Rectal smooth muscle tissue (tissue), 1 donor: ENCODE data around the gene KRTAP10-3.
"Not testable (repeated sequence)": the region's sequence is repeated elsewhere in the genome, so short reads cannot be mapped to it uniquely, and the experiment has no call there.

Experiments
- H3K27ac ChIP-seq: one replicate; pipeline ENCODE4 v1.7.0; 2013; ENCODE audit warnings: low read depth, low read length, inconsistent platforms
- H3K27me3 ChIP-seq: one replicate; pipeline ENCODE4 v1.7.0; 2013; ENCODE audit warnings: low read length; ENCODE audit not compliant: control insufficient read depth, insufficient read depth
- H3K36me3 ChIP-seq: one replicate; pipeline ENCODE4 v1.7.0; 2013; ENCODE audit warnings: low read length; ENCODE audit not compliant: control insufficient read depth, insufficient read depth
- H3K4me1 ChIP-seq: one replicate; pipeline ENCODE4 v1.7.0; 2013; ENCODE audit warnings: low read length; ENCODE audit not compliant: control insufficient read depth, insufficient read depth
- H3K4me3 ChIP-seq: one replicate; pipeline ENCODE4 v1.7.0; 2013; ENCODE audit warnings: low read length
- H3K9ac ChIP-seq: one replicate; pipeline ENCODE4 v1.7.0; 2013; ENCODE audit warnings: low read length

The KRTAP10-3 gene

DNA sequence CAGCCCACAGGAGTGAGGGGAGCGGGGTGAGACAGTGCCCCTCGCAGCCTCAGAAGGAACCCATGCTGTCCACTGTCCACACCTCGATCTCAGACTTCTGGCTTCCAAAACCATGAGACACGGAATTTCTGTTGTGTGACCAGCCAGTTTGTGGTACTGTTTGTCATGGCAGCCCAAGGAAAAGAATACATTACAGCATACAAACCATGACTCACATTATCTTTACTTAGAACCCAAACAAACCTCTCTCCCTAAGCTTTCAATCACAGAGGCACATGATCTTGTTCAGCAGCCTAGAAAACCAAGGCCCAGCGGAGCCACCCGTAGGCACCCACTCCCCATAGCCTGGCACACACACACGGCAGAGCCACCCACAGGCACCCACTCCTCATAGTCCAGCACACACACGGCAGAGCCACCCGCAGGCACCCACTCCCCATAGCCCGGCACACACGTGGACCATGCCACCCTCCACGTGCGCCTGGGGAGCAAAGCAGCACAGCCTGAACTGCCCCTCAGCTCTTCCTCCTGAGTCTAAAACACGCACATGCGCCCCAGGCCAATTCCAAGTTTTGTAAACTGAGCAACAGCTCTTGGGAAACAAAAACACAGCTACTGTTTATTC, 14.5 kb upstream of the KRTAP10-3 start:
- Histone ChIP-seq H3K27ac (no peak overlapping the region), H3K4me3 (no peak overlapping the region), H3K27me3 (no peaks in the 10 kb centered on the region), H3K36me3 (no peaks in the 10 kb centered on the region), H3K9ac (no peak overlapping the region), H3K4me1 (no peaks in the 10 kb centered on the region)

DNA sequence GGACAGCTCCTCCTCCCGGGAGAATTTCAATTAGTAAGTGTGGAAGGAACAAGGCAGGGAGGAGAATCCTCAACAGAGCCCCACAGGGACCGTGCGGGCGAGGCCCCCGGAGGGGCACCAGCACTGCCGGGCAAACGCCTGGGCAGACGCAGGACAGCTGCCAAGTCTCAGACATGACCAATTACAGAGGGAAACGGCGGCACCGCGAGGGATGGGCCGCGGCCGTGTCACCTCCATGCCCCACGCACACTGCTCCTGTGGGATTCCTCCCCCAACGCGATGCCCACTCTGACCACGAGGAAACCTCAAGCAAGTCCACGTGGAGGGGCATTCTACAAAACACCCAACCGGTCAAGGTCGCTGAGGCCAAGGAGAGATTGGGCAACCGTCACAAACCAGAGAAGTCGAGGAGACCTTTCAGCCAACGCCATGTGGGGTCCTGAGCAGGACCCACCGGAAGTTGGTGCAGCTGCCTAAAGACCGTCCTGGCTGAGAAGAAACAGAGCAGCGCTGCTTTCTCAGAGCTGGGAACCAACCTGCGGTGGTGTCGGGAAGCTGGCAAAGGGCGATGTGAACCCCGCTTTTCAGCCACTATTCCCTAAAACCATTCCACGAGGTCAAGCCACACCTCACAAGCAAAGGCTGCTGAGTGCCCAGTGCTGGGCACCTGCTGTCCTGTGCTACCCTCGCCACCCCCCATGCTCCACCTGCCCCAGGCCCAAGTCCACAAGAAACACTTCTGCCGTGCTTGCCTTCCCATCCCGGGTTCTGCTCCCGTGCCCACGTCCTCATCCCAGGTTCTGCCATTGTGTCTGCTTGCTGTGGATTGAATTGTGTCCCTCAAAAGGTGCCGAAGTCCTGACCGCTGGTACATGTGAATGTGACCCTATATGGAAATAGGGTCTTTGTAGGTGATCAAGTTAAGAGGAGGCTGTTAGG, 13.5 kb upstream of the KRTAP10-3 start:
- Histone ChIP-seq H3K4me3 (no peak overlapping the region), H3K27me3 (no peaks in the 10 kb centered on the region), H3K9ac (no peak overlapping the region), H3K36me3 (no peaks in the 10 kb centered on the region), H3K4me1 (no peaks in the 10 kb centered on the region), H3K27ac (no peak overlapping the region)

- Histone ChIP-seq H3K27me3 (no peaks in the 10 kb centered on the region), H3K27ac (no peak overlapping the region), H3K36me3 (no peaks in the 10 kb centered on the region), H3K9ac (no peak overlapping the region), H3K4me1 (no peaks in the 10 kb centered on the region), H3K4me3 (no peak overlapping the region)
Observed at GRCh38 chr21:44571296-44571695, 12.7 kb upstream of the KRTAP10-3 start.

DNA sequence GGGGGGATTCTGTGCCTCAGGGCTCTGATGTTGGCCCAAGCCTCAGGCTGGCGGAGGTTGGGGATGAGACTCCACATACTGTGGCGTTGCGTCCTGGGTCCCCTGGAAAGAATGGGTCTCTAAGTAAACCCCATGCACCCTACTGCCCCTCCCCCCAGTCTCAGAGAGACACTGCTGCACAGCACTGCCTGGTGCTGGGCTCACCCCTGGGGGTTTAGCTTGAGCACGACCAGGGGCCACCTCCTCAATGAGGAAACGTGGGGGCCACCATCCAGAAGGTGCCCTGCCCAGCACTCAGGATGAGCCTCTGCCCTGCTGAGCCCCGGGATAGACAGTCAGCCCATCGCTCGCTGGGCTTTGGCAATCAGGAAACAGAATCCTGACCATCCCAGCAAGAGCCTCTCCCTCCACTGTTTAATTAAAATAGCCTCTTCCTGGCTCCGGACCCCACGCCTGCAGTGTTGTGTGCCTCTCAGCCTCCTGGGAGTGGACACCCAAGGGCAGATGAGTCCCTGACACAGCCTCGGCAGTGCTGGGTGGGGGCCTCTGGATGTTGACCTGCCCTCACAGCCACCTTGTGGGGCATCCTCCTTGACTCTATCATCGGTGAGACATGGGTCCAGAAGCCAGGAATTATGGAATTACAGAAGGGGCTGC, 11.4 kb upstream of the KRTAP10-3 start:
- Histone ChIP-seq H3K27ac (no peak overlapping the region), H3K27me3 (no peaks in the 10 kb centered on the region), H3K9ac (no peak overlapping the region), H3K4me3 (no peak overlapping the region), H3K36me3 (no peaks in the 10 kb centered on the region), H3K4me1 (no peaks in the 10 kb centered on the region)

GRCh38 chr21:44568667-44569556, 10.3 kb upstream of the KRTAP10-3 start:
- no peak overlapping the region for H3K27ac ChIP-seq
- no peaks in the 10 kb centered on the region for H3K36me3 ChIP-seq
- no peak overlapping the region for H3K4me3 ChIP-seq
- H3K27me3 ChIP-seq, result no peaks in the 10 kb centered on the region
- no peaks in the 10 kb centered on the region for H3K4me1 ChIP-seq
- no peak overlapping the region for H3K9ac ChIP-seq

GRCh38 chr21:44568261-44568660, 9.7 kb upstream of the KRTAP10-3 start:
- Histone ChIP-seq H3K9ac (no peak overlapping the region), H3K27me3 (no peaks in the 10 kb centered on the region), H3K36me3 (no peaks in the 10 kb centered on the region), H3K4me1 (no peaks in the 10 kb centered on the region), H3K4me3 (no peak overlapping the region), H3K27ac (no peak overlapping the region)

GRCh38 chr21:44567481-44568171, 9.0 kb upstream of the KRTAP10-3 start:
- H3K27ac ChIP-seq, result no peak overlapping the region
- H3K27me3 ChIP-seq, result no peaks in the 10 kb centered on the region
- H3K4me1 ChIP-seq, result no peaks in the 10 kb centered on the region
- no peaks in the 10 kb centered on the region for H3K36me3 ChIP-seq
- no peak overlapping the region for H3K4me3 ChIP-seq
- H3K9ac ChIP-seq, result no peak overlapping the region

- Histone ChIP-seq H3K9ac (no peak overlapping the region), H3K27me3 (no peaks in the 10 kb centered on the region), H3K27ac (no peak overlapping the region), H3K4me1 (no peaks in the 10 kb centered on the region), H3K4me3 (no peak overlapping the region), H3K36me3 (no peaks in the 10 kb centered on the region)
Observed at GRCh38 chr21:44566403-44566802, 7.8 kb upstream of the KRTAP10-3 start.

DNA sequence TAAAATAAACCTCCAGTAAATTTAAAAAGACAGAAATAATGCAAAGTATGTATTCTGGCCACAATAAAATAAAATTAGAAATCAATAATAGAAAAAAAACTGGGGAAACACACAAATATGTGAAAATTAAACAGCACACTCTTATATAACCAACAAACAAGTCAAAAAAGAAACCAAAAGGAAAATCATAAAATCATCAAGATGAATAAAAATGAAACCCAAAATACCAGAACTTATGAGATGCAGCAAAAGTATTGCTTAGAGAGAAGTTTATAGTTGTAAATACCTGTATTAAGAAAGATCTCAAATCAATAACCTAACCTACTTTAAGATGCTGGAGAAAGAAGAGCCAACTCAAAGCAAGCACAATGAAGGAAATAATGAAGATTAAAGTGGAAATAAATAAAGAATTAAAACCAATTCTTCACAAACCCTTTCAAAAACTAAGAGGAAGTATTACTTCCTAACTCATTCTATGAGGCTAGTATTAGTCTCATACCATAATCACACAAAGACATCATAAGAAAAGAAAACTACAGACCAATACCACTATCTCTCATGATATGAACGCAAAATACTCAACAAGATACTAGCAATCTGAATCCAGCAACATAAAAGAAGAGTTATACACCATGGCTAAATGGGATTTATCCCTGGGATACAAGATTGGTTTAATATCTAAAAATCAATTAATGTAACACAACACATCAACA, 6.4 kb upstream of the KRTAP10-3 start:
- Histone ChIP-seq H3K36me3 (no peaks in the 10 kb centered on the region), H3K9ac (no peak overlapping the region), H3K4me1 (no peaks in the 10 kb centered on the region), H3K27me3 (no peaks in the 10 kb centered on the region), H3K27ac (no peak overlapping the region), H3K4me3 (no peak overlapping the region)

DNA sequence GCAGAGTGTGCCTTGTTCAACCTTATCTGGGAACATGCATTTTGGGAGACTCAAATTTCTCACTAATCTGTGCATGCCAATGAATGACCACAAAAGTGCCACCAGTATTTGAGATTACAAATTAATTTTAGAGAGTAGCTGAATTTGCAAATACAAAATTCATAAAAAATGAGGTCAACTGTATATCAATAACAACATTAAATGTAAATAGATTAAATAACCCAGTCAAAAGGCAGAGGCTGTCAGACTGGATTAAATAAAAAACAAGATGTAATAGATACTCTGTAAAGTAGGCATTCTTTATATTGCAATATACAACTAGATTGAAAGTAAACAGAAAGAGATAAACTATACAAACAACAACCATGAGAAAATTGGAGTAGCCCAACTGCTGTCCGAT, 5.5 kb upstream of the KRTAP10-3 start:
- Histone ChIP-seq H3K9ac (no peak overlapping the region), H3K4me3 (no peak overlapping the region), H3K27me3 (no peaks in the 10 kb centered on the region), H3K36me3 (no peaks in the 10 kb centered on the region), H3K27ac (no peak overlapping the region), H3K4me1 (no peaks in the 10 kb centered on the region)

DNA sequence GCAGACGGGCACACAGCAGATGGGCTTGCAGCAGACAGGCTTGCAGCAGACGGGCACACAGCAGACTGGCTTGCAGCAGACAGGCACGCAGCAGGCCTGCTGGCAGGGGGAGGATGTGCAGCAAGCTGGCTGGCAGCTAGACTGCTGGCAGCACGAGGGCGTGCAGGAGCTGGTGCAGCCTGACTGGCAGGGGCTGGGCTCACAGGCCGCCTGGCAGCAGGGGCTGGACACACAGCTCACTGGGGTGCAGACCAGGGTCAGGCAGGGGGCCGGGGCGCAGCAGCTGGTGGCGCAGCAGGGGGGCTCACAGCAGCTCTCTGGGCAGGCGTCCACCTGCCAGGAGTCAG, 293 bp downstream of the KRTAP10-3 start:
- not testable (repeated sequence) for H3K4me3 ChIP-seq, H3K27ac ChIP-seq, H3K27me3 ChIP-seq

More for the DNA sequence above, 293 bp downstream of the KRTAP10-3 start:
- not testable (repeated sequence) for H3K4me1 ChIP-seq, H3K9ac ChIP-seq, H3K36me3 ChIP-seq
